NCI-H446 treated with DMSO at 0.1 percent for 48 hours (cell line): ENCODE measurements around the gene GIGYF1.
"Not testable (repeated sequence)": the region's sequence is repeated elsewhere in the genome, so short reads cannot be mapped to it uniquely, and the experiment has no call there.

Source experiments
- DNase-seq: peaks from one replicate; lab custom pipeline; 2025; lab: John Stamatoyannopoulos, UW

Gene GIGYF1

GRCh38 chr7:100671353-100672327, 22.4 kb downstream of the GIGYF1 start:
- no peak for DNase-seq

GRCh38 chr7:100670074-100670473, 24.0 kb downstream of the GIGYF1 start:
- DNase-seq: no peak

- DNase-seq: not testable (repeated sequence)
These were observed 24.9 kb downstream of the GIGYF1 start for GRCh38 chr7:100669106-100669505.

GRCh38 chr7:100668069-100668449, 26.0 kb downstream of the GIGYF1 start:
- DNase-seq: no peak

- no peak for DNase-seq
These were observed 26.6 kb downstream of the GIGYF1 start for GRCh38 chr7:100667331-100668068.

- DNase-seq: no peak
These were observed 28.8 kb downstream of the GIGYF1 start for GRCh38 chr7:100665168-100665726.

GRCh38 chr7:100662194-100662776, 31.8 kb downstream of the GIGYF1 start:
- DNase-seq: not testable (repeated sequence)

GRCh38 chr7:100655908-100656674, 38.0 kb downstream of the GIGYF1 start, which contains the start of gene ACTL6B:
Gene ACTL6B (minus strand): TSS chr7:100656448. CDS start chr7:100656354, 94 bp downstream.
- peak; percentile 54 for DNase-seq

GRCh38 chr7:100654908-100655831, 38.9 kb downstream of the GIGYF1 start:
- no peak for DNase-seq

- no peak for DNase-seq
These were observed 44.1 kb downstream of the GIGYF1 start for GRCh38 chr7:100649826-100650565.

GRCh38 chr7:100642534-100642907, 51.5 kb downstream of the GIGYF1 start:
- no peak for DNase-seq

GRCh38 chr7:100641860-100642533, 52.1 kb downstream of the GIGYF1 start:
- no peak for DNase-seq

GRCh38 chr7:100641463-100641859, 52.6 kb downstream of the GIGYF1 start, which contains the start of gene TFR2:
Gene TFR2 (minus strand): TSS chr7:100641552. CDS start chr7:100641509, 43 bp downstream.
- no peak for DNase-seq

GRCh38 chr7:100640517-100641440, 53.3 kb downstream of the GIGYF1 start:
- no peak for DNase-seq

- DNase-seq: no peak
These were observed 54.0 kb downstream of the GIGYF1 start for GRCh38 chr7:100639995-100640516.

GRCh38 chr7:100632951-100633717, 60.9 kb downstream of the GIGYF1 start:
- no peak for DNase-seq

- DNase-seq: no peak
These were observed 64.0 kb downstream of the GIGYF1 start for GRCh38 chr7:100630066-100630465.
